ENCODE data around the gene NEURL1B.
"Not testable (repeated sequence)": the region's sequence is repeated elsewhere in the genome, so short reads cannot be mapped to it uniquely, and the experiment has no call there.

NEURL1B gene, protein sequence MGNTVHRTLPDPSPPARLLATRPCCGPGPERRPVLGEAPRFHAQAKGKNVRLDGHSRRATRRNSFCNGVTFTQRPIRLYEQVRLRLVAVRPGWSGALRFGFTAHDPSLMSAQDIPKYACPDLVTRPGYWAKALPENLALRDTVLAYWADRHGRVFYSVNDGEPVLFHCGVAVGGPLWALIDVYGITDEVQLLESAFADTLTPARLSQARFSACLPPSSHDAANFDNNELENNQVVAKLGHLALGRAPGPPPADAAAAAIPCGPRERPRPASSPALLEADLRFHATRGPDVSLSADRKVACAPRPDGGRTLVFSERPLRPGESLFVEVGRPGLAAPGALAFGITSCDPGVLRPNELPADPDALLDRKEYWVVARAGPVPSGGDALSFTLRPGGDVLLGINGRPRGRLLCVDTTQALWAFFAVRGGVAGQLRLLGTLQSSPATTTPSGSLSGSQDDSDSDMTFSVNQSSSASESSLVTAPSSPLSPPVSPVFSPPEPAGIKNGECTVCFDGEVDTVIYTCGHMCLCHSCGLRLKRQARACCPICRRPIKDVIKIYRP

DNA sequence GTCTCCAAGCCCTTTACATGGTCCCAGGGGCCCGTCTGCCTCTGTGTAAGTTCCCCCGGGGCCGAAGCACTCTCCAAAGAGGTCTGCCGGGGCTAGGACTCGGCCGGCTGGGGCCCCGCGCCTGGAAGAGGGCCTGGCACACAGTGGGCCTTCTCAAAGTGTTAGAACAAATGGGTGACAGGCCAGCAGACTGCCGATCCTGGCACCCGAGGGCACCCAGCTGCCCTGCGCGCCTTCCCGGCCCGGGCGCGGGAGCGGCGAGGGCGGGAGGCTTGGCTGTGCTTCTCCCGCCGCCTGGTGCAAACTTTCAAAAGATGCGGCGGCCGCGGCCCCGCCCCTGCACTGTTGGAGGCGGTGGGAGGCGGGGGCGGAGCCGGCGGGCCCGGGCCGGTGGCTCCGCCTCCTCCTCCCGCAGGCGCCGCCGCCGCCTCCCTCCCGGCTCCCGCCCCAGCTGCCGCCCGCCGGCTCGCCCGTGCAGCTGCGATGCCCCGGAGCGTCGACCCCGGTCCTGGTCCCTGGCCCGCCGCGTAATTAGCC, at the start of gene NEURL1B:
Gene NEURL1B (plus strand): TSS at position 442 of the 537 bp plus-strand sequence. CDS start 144 bp downstream, outside the sequence.
- DNase-seq, result peak; percentile 84

DNA sequence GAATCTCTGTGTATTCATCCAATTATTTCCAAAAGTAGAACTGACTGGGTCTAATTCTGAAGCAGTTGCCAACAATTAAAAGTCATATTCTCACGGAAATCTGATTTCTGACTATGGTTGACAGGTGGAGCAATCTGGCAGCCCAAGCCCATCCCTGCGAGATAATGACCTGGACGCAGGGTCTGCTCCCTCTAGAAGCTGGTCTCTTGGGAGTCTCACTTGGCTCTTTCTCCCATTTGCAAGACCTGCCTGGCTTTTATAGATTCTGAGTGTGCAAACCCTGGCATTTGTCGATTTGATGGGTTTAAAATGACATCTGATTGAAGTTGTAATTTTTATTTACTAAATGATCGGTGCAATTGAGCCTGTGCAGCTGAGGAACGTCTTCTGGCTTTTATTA, 49.4 kb upstream of the NEURL1B start:
- DNase-seq, result no peak

DNA sequence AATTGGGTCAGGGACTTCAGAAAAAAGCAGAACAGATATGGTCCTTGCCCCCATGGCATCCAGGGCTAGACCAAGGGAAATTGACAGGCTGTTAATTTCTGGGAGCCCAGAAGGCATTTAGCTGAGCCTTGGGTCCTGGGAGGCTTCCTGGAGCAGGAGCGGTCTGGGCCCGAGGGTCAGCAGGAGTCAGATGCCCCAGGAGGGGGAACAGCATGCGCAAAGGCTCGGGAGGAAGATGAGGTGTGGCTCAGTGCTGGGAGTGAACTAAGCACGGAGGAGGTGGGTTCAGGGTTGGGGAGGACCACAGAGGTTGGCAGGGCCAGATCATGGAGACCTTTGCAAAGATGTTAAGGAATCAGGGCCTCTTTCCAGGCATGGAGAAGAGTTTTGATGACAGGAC, 48.2 kb upstream of the NEURL1B start:
- DNase-seq, result no peak

DNA sequence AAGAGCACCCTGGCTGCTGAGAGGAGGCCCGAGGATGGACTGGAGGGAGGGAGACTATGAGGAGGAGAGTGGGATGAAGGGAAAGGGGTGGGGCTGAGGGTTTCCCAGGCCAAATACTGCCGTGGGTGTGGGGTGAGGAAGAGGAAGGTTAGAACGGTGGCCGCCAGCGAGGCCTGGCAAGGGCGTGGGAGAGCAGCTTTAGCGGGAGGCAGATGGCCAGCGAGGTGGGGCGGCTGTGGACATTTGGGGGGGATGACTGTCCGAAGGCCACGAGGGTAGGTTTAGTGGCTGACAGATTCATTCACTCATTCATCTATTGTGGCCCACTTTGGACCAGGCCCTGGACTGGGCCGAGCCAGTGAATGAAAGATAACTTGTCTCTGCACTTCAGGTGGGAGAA, 47.8 kb upstream of the NEURL1B start:
- no peak for DNase-seq

DNA sequence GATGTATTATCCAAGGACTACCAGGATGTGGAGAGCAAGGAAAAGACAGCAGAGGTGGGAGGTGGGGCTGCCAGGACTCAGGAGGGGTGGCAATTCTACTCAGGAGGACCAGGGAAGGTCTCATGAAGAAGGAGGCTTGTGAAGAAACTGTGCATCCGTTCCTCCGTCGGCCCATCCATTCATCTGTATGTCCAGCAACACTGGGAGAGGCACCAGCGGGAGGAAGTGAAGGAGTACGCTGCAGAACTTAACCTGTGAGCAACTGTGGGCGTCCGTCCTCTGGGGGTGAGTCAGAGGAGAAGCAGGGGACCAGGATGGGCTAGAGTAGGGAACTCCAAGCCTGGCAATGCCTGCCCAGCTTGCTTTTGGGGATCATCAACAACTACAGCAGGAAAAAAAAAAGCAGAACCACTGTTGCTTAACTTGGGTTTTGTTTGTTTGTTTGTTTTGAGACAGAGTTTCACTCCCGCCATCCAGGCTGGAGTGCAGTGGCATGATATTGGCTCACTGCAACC, 47.3 kb upstream of the NEURL1B start:
- no peak for DNase-seq

DNA sequence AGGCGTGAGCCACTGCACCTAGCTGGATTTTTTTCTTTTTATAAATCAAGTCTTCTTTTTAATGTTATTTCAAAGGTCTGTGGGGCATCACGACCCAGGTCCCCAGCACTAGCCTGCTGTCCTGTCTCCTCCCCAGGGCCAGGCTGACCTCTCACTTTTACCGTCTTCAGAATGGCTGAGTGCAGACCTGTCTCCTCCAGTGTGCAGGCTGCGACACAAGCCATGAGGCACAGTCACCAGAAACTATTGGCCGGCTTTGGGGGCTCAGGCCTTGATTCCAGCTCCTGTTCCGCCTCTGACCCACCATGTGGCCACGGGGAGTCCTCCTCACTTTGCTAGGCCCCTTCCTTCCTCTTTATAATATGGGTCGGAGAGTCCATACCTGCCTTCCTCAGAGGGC, 46.6 kb upstream of the NEURL1B start:
- no peak for DNase-seq

DNA sequence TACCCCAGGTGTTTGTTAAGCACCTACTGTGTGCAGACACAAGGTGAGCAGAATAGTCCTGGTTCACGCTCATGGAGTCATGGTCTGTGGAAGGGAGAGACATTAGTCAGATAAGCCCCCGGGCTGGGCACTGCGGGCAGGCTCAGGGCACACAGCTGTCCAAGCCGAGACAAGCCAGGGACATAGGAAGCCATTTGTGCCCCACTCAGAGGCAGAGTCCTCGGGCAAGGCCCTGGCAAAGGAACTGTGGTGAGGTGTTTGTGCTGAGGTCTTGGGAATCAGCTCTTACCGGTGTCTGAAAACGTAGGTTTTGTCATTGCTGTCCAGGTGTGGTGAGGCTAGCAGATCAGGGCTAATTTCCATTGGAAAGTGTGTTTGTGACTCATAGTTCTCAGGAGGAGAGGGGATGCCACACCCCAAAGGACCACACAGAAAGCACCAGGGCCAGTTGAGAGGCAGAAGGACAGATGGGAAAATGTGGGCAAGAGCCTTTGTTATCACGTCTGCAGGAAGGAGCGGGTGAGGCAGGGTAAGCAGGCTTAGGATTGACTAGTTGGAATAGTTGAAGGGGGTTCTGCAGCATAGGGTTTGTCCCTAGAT, 46.1 kb upstream of the NEURL1B start:
- DNase-seq, result no peak

DNA sequence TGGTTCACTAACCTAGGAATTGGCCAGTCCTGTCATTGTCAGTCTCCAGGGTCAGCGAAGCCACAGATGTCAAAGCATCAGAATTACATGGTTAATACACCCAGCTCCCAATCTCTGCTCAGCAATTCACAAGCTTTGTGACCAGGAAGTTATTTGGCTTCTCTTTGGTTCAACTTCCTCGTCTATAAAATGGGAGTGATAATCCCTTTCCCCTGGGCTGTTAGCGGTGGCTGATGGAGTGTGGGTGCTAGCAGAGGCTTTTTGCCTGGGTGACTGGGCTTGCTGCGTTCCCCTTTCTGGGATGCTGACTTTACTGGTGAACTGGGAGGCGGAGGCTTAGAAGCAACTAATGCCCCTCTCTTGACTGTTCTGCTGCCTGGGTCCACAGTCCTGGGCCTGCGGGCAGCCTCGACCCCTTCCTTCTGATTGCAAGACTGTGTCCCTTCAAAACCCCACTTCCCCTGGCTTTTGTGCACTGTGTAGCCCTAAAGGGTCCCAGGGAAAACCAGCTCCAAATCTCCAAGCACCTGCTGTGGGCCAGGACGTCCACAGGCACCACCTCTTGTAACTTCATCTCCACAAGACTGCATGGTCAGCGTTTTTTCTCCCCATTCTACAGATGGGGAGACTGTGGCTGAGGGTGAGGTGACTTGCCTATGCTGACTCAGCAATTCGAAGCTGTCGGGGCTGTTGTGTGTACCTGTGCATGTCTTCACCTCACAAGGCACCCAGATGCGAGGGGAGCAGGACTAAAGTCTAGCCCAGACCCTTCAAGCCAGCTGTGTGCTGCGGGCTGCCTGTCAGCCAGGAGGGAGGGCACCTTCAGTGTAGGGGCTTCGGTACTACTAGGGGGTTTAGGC, 45.2 kb upstream of the NEURL1B start:
- no peak for DNase-seq

DNA sequence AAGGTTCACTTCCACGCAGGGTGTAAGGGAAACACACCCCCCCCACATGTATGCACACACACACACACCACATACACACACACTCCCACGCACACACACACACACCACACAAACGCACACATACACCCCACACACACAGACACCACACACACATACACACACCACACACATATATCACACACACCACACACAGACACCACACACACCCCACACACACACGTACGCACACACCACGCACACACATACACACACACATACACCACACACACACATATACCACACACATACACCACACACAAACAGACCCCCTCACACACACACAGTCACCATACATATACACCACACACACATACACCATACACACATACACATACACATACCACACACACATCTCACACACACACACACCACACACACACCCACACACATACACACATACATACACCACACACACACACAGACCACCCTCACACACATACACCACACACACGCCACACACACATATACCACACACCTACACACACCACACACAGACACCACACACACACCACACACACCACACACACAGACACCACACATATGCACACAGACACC, 44.3 kb upstream of the NEURL1B start:
- DNase-seq, result no peak

DNA sequence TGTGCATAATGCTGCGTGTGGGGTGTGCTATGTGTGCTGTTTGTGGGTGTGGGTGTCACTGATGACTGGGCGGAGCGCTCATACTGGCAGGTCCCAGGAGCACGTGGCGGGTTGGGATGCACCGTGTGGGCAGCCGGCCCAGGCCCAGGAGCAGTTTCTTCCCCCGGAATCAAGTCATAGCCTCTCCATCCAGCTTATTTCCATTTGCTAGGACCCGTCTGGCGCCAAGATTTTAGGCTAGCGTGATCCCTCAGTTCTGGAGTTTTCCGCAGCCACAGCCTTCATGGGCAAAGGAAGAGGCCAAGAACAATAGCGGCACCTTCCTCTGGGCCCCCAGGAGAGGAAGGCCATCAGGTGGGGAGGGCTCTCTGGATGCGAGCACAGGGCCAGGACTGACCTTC, 43.3 kb upstream of the NEURL1B start:
- no peak for DNase-seq

DNA sequence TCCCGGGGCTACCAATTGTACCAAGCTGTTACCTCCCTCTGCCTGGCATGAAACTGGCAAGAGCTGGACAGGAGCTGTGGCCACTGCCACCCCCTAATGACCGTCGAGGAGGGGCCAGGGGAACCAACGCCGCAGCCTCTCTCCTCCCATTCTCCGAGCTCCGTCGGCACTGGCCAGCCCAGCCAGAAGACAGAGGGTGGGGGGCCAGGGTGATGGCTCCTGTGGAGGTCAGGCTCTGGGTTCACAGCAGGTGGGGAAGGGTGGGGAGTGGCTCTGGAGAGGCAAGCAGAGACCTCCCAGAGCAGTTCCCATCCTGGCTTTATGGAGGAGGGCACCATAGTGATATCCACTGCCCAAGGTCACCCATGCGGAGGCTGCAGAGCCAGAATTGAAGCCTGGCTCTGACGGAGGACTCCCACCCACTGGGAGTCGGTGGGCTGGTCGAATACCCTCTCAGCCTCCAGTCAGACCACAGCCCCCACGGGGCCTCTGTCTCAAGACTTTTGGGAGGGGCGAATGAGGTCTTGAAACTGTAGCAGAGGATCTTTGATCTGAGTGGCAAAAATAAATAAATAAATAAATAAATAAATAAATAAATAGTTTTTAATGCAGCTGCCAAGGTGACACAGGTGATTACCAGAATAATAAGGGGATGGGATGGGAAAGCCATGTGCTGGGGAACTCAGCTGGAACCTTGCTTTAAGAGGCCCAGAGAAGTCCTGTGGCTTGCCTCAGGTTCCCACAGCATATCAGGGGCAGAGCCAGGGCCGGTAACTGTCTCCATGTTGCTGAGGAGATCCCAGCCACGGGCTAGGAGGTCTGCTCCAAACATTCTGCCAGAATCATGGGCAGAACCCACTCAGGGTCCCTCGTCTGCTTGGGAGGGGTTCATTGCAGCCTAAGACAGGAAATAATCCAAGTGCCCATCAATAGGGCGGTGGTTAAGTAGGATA, 42.5 kb upstream of the NEURL1B start:
- no peak for DNase-seq

DNA sequence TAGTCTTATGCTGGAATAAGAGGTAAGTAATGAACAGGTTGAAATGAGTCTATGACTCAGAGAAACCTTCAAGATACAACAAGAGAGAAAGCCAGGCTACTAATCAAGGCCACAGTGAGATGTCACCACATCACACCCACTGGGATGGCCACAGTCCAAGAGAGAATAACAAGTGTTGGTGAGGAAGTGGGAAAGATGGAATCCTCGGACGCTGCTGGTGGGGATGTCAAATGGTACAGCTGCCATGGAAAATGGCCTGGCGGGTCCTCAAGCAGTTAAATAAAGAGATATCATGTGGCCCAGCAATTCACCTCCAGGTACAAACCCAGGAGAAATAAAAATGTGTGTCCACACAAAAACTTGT, 41.9 kb upstream of the NEURL1B start:
- no peak for DNase-seq

DNA sequence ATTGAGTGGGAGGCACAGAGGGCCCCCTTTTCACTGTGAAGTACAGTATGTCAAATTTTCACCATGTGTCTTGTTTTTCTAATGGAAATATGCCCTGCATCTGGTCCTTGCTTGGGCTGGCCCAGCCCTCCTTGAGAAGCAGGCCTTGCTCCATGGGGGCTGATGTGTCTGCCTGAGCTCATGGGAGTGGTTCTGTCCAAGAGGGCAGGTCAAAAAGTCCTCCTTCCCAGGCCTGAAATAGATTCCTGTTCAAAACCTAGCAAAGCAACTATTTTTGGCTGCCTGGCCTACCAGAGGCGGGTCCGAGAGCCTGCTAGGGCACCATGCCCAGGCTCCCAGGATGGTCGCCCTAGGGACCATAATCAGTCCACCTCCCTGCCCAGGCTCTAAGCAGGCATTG, 40.5 kb upstream of the NEURL1B start:
- DNase-seq, result no peak

DNA sequence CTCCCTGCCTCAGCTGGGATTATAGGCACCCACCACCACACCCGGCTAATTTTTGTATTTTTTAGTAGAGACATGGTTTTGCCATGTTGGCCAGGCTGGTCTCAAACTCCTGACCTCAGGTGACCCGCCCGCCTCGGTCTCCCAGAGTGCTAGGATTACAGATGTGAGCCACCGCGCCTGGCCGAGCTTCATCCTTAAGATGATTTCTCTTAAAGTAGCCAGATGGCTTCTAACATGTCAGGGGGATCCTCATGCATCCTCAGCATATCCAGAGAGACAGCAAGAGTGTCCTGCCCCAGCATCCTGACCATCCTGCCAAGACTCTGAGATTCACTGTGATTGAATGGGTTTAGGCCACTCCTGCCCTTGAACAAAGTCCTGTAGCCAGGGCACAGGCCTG, 39.5 kb upstream of the NEURL1B start:
- DNase-seq, result not testable (repeated sequence)

DNA sequence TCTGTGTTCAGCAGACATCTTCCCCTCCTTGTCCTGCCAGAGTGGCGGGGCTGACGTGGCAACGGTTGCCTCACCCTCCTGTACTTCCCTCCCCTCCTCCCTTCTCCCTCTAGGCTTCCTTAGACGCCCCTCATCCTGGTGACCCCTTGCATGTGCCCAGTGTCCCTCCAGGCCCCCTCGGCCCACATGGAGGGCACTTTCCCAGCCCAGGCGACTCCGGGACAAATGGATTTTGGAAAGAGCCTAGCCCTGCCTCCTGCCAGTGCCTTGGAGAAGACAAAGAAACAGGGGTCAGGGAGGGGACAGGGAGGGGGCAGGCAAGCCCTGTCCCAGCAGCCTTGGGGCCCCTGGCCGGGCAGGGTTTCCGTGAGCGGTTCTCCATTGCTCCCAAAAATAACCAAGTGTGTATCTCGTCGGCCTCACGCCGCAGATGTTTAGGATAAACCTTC, 38.3 kb upstream of the NEURL1B start:
- no peak for DNase-seq

DNA sequence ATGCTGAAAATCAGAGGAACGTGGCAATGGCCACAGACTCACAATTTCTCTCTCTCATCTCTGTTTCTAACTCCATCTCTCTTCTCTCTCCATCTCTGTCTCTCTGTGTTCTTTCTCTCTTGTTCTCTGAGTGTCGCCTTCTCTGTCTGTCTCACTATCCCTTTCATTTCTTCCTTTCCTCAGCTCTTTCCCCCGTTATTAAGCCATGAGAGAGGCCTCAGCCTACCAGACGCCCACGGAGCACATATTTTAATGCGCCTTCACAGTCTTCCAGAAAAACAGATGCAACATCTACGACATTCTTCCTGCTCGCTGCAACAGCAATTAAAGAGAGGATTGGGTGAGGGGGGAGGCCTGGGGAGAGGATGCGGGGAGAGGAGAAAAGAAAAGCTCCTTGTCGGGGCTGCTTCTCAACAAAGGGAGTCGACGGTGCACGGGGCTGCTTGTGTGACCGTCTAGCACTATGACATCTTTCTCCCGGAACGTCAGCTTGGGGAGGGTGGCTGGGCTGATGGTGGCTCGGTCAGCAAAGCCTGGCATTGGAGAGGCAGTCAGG, 37.7 kb upstream of the NEURL1B start:
- DNase-seq, result no peak

DNA sequence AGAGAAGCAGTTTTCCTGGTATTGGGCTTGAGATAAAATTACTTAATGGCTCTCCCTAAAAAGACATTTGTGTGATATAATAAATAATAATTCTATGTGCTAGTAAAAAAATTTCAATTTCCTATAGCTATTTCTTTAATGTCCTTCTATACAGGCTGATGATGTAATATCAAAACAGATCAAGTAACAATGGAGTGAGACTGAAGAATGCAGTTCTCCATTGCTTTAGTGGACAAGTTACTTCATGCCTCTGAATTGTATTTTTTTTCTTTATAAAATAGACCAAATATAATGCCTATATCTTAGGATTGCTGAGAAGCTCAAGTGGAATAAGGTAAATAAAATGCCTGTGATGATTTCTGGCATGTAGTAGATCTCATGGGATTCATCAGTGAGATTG, 35.6 kb upstream of the NEURL1B start:
- DNase-seq, result no peak

DNA sequence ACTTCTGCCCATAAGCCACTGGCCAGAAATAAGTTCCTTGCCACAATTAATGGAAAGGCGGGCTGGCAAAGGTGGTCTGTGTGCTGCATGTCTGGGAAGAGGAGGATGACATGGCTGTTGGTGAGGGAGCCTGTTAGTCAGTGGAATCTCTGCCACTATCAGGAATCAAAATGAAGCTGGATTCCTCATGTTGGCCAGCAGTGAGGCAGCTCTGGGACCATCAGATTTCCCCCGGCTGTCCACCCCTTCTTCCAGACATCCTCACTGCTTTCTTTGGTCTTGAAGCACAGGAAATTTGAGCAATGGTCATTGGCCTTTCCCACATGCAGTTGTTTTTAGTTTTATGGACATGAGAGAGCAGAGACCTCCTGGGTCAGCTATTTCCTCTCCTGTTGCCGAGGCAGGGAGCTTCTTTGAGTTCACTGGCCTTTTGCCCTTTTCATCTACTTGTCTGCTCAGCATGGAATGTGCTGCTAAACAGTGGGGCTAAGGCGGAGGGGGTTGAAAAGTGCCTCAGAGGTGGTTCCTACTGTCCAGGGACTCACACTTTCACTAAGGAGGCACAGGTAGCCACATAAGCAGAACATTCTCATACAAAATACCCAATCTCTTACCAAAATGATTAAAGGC, 34.8 kb upstream of the NEURL1B start:
- DNase-seq, result no peak

DNA sequence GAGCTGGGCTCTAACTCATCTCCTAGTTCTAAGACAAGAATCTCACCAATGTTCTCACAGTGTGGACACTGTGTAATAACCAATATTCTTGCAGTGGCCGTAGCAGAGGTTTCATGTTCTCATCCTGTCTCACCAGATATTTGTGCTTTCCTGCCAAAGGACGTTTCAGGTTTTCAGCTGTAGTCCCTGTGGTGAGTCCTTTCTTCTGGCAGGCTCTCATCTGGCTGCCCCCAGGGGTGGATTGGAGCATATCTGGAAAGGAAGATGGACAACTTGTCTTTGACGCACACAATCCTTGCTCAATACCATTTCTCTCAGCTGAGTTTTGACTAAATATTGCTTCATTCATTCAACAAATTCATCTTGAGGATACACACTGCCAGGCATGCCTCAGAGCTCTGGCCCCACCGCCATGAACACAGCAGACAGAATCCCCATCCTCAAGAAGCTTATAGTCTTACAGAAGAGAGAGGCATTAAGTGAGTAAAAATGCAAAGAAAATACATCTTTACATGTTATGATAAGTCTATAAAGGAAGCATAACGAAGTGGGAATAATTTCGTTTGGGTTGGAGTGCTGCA, 33.8 kb upstream of the NEURL1B start:
- DNase-seq, result no peak

DNA sequence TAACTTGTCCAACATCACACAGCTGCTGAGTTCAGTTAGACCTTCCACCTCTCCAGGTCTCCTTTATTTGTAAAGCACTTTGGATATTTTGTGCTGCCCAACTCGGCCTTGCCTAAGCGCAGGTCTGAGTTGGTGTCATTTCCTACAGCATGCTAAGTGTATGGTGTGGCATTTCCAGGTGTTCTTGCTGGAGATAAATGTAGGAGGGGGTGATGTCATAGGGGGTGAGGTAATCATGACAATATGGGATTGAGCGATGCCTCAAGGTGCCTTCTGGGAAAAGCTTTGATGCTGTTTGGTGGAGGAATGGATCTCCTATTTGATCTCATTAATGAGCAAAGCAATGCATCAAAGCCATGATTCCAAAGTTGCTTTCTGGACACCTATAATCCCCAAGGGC, 32.3 kb upstream of the NEURL1B start:
- no peak for DNase-seq
